ENCODE measurements around the gene SESN3.

Gene SESN3

DNA sequence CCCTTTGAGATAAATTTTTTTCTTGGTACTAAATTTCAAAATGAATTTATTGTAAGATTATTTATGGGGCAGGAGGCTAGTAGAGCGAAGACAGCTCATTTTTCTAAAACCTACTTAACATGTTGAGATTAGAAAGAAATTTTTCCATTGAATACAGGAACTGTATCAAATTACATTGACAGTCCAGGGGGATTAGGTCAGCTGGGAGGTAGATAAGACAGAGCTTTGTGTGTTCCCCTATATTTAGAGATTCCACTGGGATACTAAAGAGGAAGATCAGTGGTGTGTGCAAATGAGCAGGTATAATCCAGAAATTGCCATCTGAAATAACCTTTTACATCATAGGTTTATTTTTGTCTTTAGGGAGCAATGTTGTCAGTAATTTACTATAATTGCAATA lies 109.3 kb downstream of the SESN3 start:
- DNase-seq (ENCODE audit: low spot score) = no peak

DNA sequence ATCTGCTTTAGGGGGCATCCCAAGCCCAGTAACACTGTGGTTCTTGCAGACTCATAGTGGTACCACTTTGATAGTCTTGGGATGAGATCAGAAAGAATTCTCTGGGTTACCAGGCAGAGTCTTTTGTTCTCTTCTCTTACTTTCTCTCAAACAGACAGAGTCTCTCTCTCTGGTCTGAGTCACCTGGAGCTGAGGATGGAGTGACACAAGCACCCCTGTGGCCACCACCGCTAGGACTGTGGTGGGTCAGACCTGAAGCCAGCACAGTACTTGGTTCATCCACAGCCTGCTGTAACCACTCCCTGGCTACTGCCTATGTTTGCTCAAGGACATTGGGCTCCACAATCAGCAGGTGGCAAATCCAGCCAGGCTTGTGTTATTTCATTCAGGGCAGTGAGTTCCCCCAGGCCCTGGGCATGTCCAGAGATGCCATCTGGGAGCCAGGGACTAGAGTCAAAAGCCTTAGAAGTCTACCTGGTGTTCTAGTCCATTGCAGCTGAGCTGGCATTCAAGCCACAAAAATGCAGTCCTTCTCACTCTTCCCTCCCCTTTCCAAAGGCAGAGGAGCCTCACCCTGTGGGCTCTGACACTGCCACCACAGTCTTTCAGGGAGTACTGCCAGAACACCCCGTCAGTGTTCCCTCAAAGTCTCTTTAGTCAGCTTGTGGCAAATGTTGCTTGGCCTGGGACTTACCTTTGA lies 111.5 kb downstream of the SESN3 start:
- DNase-seq (ENCODE audit: low spot score) = no peak

DNA sequence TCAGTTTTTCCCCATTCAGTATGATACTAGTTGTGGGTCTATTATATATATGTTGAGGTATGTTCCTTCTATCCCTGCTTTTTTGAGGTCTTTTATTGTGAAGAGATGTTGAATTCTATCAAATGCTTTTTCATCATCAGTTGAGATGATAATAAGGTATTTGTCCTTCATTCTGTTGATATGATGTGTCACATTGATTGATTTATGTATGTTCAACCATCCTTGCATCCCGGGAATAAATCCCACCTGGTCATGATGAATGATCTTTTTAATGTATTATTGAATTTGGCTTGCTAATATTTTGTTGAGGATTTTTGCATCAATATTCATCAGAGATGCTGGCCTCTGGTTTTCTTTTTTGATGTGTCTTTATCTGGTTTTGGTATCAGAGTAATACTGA lies 115.4 kb downstream of the SESN3 start:
- DNase-seq (ENCODE audit: low spot score) = no peak

Data from kidney capillary endothelial cell (primary cell).